ENCODE data around the gene MEOX1.

MEOX1 gene

GRCh38 chr17:43599835-43600234, 61.9 kb downstream of the MEOX1 start:
- peak in 1 of 10 donors; percentile 11 for DNase-seq
- intact Hi-C loops (cut with DNase I): no loop called here

- intact Hi-C loops (cut with DNase I): no loop called here
- no peak for DNase-seq
Observed at GRCh38 chr17:43599046-43599395, 62.7 kb downstream of the MEOX1 start.

GRCh38 chr17:43598357-43599045, 63.2 kb downstream of the MEOX1 start:
- no peak for DNase-seq

DNA sequence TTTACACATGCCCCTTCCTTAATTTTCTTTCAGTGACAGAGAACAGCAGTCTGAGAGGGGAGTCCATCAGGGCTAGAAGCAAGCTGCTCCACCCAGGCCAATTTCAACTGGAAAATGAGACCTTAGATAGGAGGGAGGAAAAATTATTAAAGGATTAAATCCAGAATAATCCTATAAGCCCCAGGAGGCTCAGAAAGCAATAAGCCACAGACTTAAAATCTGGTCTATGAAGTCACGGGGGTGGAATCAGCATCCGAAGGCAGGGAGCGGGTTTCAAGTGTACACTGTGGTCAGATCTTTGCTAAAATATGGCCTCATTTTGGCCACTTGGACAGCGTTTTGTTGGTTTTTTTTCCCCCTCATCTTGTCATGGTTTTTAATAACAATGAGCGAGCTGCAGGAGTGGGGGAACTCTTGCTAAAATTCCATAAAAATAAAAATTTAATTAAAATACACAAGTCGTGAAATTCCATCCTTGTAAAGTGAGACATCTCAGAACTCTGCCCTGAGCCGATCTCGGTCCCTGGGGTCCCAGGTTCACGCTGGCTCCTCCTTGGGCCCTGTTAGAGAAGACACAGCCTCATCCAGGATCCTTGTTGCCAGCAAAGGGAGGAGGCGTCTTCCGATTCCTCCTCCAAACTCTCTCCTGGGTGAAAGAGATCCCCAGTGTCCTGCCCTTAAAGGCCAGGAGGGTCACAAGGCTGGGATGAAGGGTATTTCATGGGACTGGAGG, 63.9 kb downstream of the MEOX1 start:
- no peak for DNase-seq
- intact Hi-C loops (cut with DNase I): no loop called here

More at GRCh38 chr17:43598357-43599045, 63.2 kb downstream of the MEOX1 start:
- intact Hi-C loops (cut with DNase I): no loop called here

GRCh38 chr17:43595466-43595865, 66.3 kb downstream of the MEOX1 start:
- DNase-seq: no peak
- intact Hi-C loops (cut with DNase I): no loop called here

DNA sequence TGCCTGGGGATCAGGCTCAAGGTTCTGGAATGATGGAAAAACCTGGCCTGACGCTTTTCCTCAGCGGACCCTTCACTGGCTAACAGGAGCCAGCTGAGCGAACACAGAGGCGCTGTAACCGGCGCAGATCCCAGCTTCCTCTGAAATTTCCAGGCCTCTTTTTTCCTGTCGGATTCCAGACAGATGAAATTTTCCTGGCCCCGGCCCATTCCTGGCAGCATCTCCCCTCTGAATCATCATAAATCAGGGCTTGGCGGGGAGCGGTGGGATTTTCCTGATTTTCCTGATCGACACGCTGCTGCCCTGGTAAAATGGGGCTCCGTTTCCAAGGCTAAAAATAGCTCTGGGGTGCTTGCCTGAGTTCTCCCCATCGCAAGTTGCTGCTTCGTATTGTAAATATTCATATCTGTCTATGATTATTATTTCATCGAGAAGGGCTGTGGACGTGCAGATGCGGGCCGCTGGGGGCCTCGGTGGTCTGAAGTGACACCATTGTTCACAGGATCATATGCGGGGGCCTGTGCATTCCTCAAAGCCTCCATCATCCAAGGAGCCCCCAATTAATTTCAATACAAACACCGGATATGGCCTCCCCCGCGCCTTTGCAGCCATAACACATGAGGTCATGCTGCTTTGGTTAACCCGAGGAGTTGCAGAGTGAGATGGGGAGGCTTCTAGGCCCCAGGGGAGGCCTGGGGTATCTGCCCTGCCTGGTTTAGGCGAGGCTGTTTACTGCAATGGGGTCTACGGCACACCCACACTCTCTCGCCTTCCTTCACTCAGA, 69.8 kb downstream of the MEOX1 start:
- peak in 2 of 10 donors; percentile 17 to 30 for DNase-seq
- intact Hi-C loops (cut with DNase I): no loop called here

GRCh38 chr17:43591001-43591400, 70.7 kb downstream of the MEOX1 start:
- intact Hi-C loops (cut with DNase I): no loop called here
- no peak for DNase-seq
